ENCODE results near the gene SAV1. TPM values are rescaled to one million over a fixed set of nuclear protein-coding genes. Genes with fewer than 3 reads are reported as not detected.
"Not testable (repeated sequence)": the region's sequence is repeated elsewhere in the genome, so short reads cannot be mapped to it uniquely, and the experiment has no call there.

SAV1 gene
- total RNA-seq, 1 donor from 2014 or later: 11.6 TPM

DNA sequence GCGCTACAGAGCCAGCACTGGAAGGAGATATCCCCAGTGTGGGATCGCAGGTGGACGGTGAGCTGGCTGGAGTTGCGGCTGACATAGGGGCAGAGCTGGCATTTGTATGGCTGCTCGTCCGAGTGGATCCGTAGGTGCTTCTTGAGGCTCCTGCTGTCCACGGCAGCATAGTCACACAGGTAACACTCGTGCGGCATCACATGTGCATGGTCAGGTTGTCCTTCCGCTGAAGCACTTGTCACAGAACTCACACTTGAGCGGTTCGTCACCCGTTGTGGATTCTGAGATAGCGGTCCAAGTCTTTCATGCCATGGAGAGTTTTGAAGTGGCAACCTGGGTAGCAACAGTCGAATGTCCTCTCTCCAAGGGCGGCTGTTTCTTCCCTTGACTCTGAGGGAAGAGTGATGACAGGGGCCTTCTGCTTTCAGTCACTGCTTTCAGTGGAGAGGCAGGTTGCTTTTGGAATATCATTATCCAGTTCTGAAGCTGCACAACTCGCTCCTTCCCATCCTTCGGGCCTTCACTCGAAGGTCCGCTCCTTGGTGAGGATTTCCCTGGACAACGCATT, 37.0 kb upstream of the SAV1 start:
- no peaks in the 10 kb centered on the region for H3K4me1 Mint-ChIP-seq (ENCODE audit: low read depth, unreplicated experiment)
- TF ChIP-seq, protein P1, sequence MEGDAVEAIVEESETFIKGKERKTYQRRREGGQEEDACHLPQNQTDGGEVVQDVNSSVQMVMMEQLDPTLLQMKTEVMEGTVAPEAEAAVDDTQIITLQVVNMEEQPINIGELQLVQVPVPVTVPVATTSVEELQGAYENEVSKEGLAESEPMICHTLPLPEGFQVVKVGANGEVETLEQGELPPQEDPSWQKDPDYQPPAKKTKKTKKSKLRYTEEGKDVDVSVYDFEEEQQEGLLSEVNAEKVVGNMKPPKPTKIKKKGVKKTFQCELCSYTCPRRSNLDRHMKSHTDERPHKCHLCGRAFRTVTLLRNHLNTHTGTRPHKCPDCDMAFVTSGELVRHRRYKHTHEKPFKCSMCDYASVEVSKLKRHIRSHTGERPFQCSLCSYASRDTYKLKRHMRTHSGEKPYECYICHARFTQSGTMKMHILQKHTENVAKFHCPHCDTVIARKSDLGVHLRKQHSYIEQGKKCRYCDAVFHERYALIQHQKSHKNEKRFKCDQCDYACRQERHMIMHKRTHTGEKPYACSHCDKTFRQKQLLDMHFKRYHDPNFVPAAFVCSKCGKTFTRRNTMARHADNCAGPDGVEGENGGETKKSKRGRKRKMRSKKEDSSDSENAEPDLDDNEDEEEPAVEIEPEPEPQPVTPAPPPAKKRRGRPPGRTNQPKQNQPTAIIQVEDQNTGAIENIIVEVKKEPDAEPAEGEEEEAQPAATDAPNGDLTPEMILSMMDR (IDR thresholded peaks at IDR 0.05; ENCODE audit: partially characterized antibody, unreplicated experiment): no peak
- peaks cover 4% of the 10 kb centered on the region for H3K9me3 Mint-ChIP-seq (ENCODE audit: unreplicated experiment)

DNA sequence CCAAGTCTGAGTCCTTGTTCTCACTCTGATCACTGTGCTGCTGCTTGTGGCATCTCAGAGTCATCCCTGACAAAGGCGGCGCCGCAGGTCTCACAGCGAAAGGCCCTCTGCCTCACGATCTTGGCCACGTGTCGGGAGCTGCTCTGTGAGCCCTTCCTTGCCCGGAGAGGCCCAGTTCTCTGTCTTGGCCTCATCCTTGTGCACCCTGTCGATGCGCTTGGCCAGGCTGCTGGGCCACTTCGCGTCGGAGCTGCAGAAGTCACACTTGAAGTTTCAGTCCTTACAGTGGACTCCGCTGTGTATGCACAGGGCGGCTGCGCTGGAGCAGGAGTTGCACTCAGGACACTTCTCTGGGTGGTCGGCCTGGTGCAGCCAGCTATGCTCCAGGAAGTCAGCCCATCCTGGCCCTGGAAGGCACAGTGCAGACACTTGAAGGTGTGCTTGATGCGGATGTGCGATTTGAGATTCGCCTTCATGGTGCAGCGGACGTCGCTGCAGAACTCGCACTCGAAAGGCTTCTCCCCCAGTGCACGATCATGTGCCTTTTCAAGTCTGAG, 36.4 kb upstream of the SAV1 start:
- Mint-ChIP-seq H3K36me3 (ENCODE audit: unreplicated experiment) (no peaks in the 10 kb centered on the region), H3K27me3 (ENCODE audit: unreplicated experiment) (peaks cover 2% of the 10 kb centered on the region), H3K4me1 (ENCODE audit: low read depth, unreplicated experiment) (no peaks in the 10 kb centered on the region), H3K9me3 (ENCODE audit: unreplicated experiment) (peaks cover 5% of the 10 kb centered on the region), H3K27ac (ENCODE audit: unreplicated experiment) (no peak overlapping the region), H3K4me3 (ENCODE audit: unreplicated experiment) (no peak overlapping the region)
- no peak for DNase-seq
- TF ChIP-seq, protein P1 (IDR thresholded peaks at IDR 0.05; ENCODE audit: partially characterized antibody, unreplicated experiment): no peak

More for the DNA sequence above, 37.0 kb upstream of the SAV1 start:
- DNase-seq: no peak
- H3K36me3 Mint-ChIP-seq (ENCODE audit: unreplicated experiment): no peaks in the 10 kb centered on the region
- no peak overlapping the region for H3K4me3 Mint-ChIP-seq (ENCODE audit: unreplicated experiment)
- no peak overlapping the region for H3K27ac Mint-ChIP-seq (ENCODE audit: unreplicated experiment)
- H3K27me3 Mint-ChIP-seq (ENCODE audit: unreplicated experiment): peaks cover 2% of the 10 kb centered on the region

DNA sequence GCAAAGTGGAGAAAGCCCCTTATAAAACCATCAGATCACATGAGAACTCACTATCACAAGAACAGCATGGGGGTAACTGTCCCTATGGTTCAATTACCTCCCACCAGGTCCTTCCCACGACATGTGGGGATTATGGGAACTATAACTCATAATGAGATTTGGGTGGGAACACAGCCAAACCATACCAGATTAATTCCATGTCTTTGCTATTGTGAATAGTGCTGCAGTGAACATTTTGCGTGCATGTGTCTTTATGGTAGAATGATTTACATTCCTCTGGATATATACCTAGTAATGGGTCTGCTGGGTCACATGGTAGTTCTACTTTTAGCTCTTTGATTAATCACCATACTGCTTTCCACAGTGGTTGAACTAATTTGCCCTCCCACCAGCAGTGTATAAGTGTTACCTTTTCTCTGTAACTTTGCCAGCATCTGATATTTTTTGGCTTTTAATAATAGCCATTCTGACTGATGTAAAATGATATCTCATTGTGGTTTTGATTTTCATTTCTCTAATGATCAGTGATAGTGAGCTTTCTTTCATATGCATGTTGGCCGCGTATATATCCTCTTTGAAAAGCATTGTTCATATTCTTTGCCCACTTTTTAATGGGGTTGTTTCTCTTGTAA, 29.7 kb upstream of the SAV1 start:
- peaks cover 6% of the 10 kb centered on the region for H3K36me3 Mint-ChIP-seq (ENCODE audit: unreplicated experiment)
- no peak overlapping the region for H3K27ac Mint-ChIP-seq (ENCODE audit: unreplicated experiment)
- TF ChIP-seq, protein P1 (IDR thresholded peaks at IDR 0.05; ENCODE audit: partially characterized antibody, unreplicated experiment): no peak
- H3K4me3 Mint-ChIP-seq (ENCODE audit: unreplicated experiment): no peak overlapping the region
- peaks cover 2% of the 10 kb centered on the region for H3K27me3 Mint-ChIP-seq (ENCODE audit: unreplicated experiment)
- H3K4me1 Mint-ChIP-seq (ENCODE audit: low read depth, unreplicated experiment): no peaks in the 10 kb centered on the region
- H3K9me3 Mint-ChIP-seq (ENCODE audit: unreplicated experiment): peaks cover 5% of the 10 kb centered on the region
- no peak for DNase-seq

DNA sequence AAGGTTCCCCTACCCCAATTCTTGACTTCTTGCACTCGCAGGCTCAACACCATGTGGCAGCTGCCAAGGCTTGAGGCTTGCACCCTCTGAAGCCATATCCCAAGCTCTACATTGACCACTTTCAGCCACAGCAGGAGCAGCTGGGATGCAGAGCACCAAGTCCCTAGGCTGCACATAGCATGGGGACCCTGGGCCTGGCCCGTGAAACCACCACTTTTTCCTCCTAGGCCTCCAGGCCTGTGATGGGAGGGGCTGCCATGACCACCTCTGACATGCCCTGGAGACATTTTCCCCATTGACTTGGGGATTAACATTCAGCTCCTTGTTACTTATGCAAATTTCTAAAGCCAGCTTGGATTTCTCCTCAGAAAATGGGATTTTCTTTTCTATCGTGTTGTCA, 26.2 kb upstream of the SAV1 start:
- not testable (repeated sequence) for DNase-seq; H3K4me1 Mint-ChIP-seq (ENCODE audit: low read depth, unreplicated experiment); H3K36me3 Mint-ChIP-seq (ENCODE audit: unreplicated experiment); H3K27me3 Mint-ChIP-seq (ENCODE audit: unreplicated experiment); H3K27ac Mint-ChIP-seq (ENCODE audit: unreplicated experiment); H3K9me3 Mint-ChIP-seq (ENCODE audit: unreplicated experiment); H3K4me3 Mint-ChIP-seq (ENCODE audit: unreplicated experiment)

DNA sequence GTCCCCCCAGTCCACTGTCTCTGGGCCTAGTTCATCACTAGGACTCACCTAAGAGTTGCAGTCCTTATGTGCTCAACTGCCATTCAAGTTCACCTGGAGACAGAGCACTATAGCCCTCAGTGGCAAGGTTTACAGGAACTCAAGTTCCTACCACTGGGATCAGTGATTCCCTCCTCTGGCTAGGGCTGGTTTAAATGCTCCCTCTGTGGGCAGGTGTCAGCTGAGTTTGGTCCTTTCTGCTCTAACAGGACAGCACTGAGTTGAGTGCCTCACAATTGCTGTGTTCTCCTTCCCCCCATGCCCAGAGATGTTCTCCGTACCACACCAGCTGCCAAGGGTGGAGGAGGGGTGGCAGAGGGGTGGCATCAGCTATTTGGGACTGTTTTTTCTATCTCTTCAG, 20.8 kb upstream of the SAV1 start:
- Mint-ChIP-seq H3K27ac (ENCODE audit: unreplicated experiment) (no peak overlapping the region), H3K27me3 (ENCODE audit: unreplicated experiment) (peaks cover 2% of the 10 kb centered on the region), H3K36me3 (ENCODE audit: unreplicated experiment) (no peaks in the 10 kb centered on the region), H3K4me3 (ENCODE audit: unreplicated experiment) (peak overlapping the region; percentile 14), H3K4me1 (ENCODE audit: low read depth, unreplicated experiment) (no peaks in the 10 kb centered on the region), H3K9me3 (ENCODE audit: unreplicated experiment) (no peaks in the 10 kb centered on the region)
- DNase-seq: no peak
- TF ChIP-seq, protein P1 (IDR thresholded peaks at IDR 0.05; ENCODE audit: partially characterized antibody, unreplicated experiment): no peak

All from glutamatergic neuron (in vitro differentiated cells).